ENCODE results near the gene KLHL29. TPM values are rescaled to one million over a fixed set of nuclear protein-coding genes. Genes with fewer than 3 reads are reported as not detected.
"Not testable (repeated sequence)": the region's sequence is repeated elsewhere in the genome, so short reads cannot be mapped to it uniquely, and the experiment has no call there.

Gene KLHL29
- total RNA-seq, 5 donors from 2014 or later (not counting 1 experiment from before 2014, with no cell fraction given), result 1.8 to 6.6 (median 2.5) TPM

GRCh38 chr2:23721454-23721826 lies 336.5 kb downstream of the KLHL29 start:
- Mint-ChIP-seq H3K36me3 (peaks cover 79% of the 10 kb centered on the region), H3K4me3 (no peak overlapping the region), H3K27ac (no peak overlapping the region), H3K27me3 (no peaks in the 10 kb centered on the region), H3K9me3 (peaks cover 8 to 31% (median 15%) of the 10 kb centered on the region in 3 donors), H3K4me1 (peaks cover 0 to 6% (median 0%) of the 10 kb centered on the region in 3 donors)
- DNase-seq, result no peak
- H3K9me3 ChIP-seq, result no peaks in the 10 kb centered on the region
- H3K36me3 ChIP-seq (ENCODE audit: control insufficient read depth in 2 of 2, extremely low read depth in 1 of 2, insufficient read depth in 1 of 2, low read length in 1 of 2), result peaks cover 0 to 13% of the 10 kb centered on the region in 2 donors
- no peak overlapping the region for H3K4me3 ChIP-seq (ENCODE audit: control insufficient read depth in 1 of 2, extremely low read depth in 1 of 2, low read length in 1 of 2)
- no peaks in the 10 kb centered on the region for H3K4me1 ChIP-seq (ENCODE audit: control insufficient read depth in 1 of 2, extremely low read depth in 1 of 2, insufficient read depth in 2 of 2, low read length in 2 of 2)
- no peaks in the 10 kb centered on the region for H3K27me3 ChIP-seq (replicated peaks in 1 of 2; ENCODE audit: control insufficient read depth in 2 of 2, extremely low read depth in 1 of 2, insufficient read depth in 2 of 2, low read length in 1 of 2)
- ChIA-PET CTCF (no interaction called here), POLR2A (no interaction called here)
- H3K27ac ChIP-seq (ENCODE audit: low read length), result no peak overlapping the region
- ATAC-seq (replicated peaks in 1 of 4), result no peak
- WGBS (ENCODE audit: insufficient coverage), result 100% methylated on average over 2 of the region's 2 CpGs

GRCh38 chr2:23722255-23722654 lies 337.3 kb downstream of the KLHL29 start:
- no CpG with 5 or more reads among the region's 3 CpGs for WGBS (ENCODE audit: insufficient coverage)
- no peaks in the 10 kb centered on the region for H3K27me3 Mint-ChIP-seq
- H3K36me3 ChIP-seq (ENCODE audit: control insufficient read depth in 2 of 2, extremely low read depth in 1 of 2, insufficient read depth in 1 of 2, low read length in 1 of 2), result peaks cover 0 to 16% of the 10 kb centered on the region in 2 donors

DNA sequence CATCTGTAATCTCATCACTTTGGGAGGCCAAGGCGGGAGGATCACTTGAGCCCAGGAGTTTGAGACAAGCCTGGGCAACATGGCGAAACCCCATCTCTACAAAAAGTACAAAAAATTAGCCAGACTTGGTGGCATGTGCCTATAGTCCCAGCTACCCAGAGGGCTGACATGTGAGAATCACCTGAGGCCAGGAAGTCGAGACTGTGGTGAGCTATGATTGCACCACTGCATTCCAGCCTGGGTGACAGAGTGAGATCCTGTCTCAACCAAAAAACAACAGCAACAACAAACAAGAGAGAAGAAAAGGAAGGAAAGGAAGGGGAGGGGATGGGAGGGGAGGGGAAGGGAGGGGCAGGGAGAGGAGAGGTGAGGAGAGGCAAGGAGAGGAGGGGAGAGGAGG lies 338.1 kb downstream of the KLHL29 start:
- H3K4me3 Mint-ChIP-seq; H3K27me3 Mint-ChIP-seq; H3K27ac Mint-ChIP-seq; H3K4me1 Mint-ChIP-seq; DNase-seq; H3K9me3 ChIP-seq; H3K4me3 ChIP-seq (ENCODE audit: control insufficient read depth in 1 of 2, extremely low read depth in 1 of 2, low read length in 1 of 2); H3K27ac ChIP-seq (ENCODE audit: low read length); POLR2A ChIA-PET; H3K27me3 ChIP-seq (replicated peaks in 1 of 2; ENCODE audit: control insufficient read depth in 2 of 2, extremely low read depth in 1 of 2, insufficient read depth in 2 of 2, low read length in 1 of 2); CTCF ChIA-PET; ATAC-seq (replicated peaks in 1 of 4); H3K4me1 ChIP-seq (ENCODE audit: control insufficient read depth in 1 of 2, extremely low read depth in 1 of 2, insufficient read depth in 2 of 2, low read length in 2 of 2): not testable (repeated sequence)
- WGBS (ENCODE audit: insufficient coverage), result 100% methylated on average over 1 of the region's 3 CpGs
- peaks cover 8 to 33% (median 15%) of the 10 kb centered on the region in 3 donors for H3K9me3 Mint-ChIP-seq
- peaks cover 0 to 16% of the 10 kb centered on the region in 2 donors for H3K36me3 ChIP-seq (ENCODE audit: control insufficient read depth in 2 of 2, extremely low read depth in 1 of 2, insufficient read depth in 1 of 2, low read length in 1 of 2)
- H3K36me3 Mint-ChIP-seq, result peaks cover 79% of the 10 kb centered on the region

More at GRCh38 chr2:23722255-23722654, 337.3 kb downstream of the KLHL29 start:
- Mint-ChIP-seq H3K4me3 (no peak overlapping the region), H3K4me1 (peaks cover 0 to 6% (median 0%) of the 10 kb centered on the region in 3 donors), H3K27ac (no peak overlapping the region), H3K9me3 (peaks cover 8 to 33% (median 15%) of the 10 kb centered on the region in 3 donors), H3K36me3 (peaks cover 78% of the 10 kb centered on the region)
- POLR2A ChIA-PET, result interaction anchor here in 1 of 2 donors (0.7 kb wide), 1 partner anchor 23 kb away, joined by 4 read pairs; no protein-coding TSS in a partner anchor
- H3K4me1 ChIP-seq (ENCODE audit: control insufficient read depth in 1 of 2, extremely low read depth in 1 of 2, insufficient read depth in 2 of 2, low read length in 2 of 2), result no peaks in the 10 kb centered on the region
- no peak overlapping the region for H3K4me3 ChIP-seq (ENCODE audit: control insufficient read depth in 1 of 2, extremely low read depth in 1 of 2, low read length in 1 of 2)
- H3K27me3 ChIP-seq (replicated peaks in 1 of 2; ENCODE audit: control insufficient read depth in 2 of 2, extremely low read depth in 1 of 2, insufficient read depth in 2 of 2, low read length in 1 of 2), result no peaks in the 10 kb centered on the region
- H3K27ac ChIP-seq (ENCODE audit: low read length), result no peak overlapping the region
- CTCF ChIA-PET, result interaction anchor here in 1 of 2 donors (0.5 kb wide), 1 partner anchor 189 kb away, joined by 4 read pairs; no protein-coding TSS in a partner anchor
- DNase-seq (no peak), ATAC-seq (replicated peaks in 1 of 4) (no peak)
- no peaks in the 10 kb centered on the region for H3K9me3 ChIP-seq

- DNase-seq, result no peak
- H3K27me3 ChIP-seq (replicated peaks in 1 of 2; ENCODE audit: control insufficient read depth in 2 of 2, extremely low read depth in 1 of 2, insufficient read depth in 2 of 2, low read length in 1 of 2), result no peaks in the 10 kb centered on the region
- Mint-ChIP-seq H3K27ac (no peak overlapping the region), H3K27me3 (no peaks in the 10 kb centered on the region), H3K9me3 (peaks cover 0 to 8% (median 3%) of the 10 kb centered on the region in 3 donors), H3K4me3 (no peak overlapping the region), H3K4me1 (peaks cover 0 to 2% (median 0%) of the 10 kb centered on the region in 3 donors), H3K36me3 (peaks cover 65% of the 10 kb centered on the region)
- H3K27ac ChIP-seq (ENCODE audit: low read length), result no peak overlapping the region
- CTCF ChIA-PET, result no interaction called here
- POLR2A ChIA-PET, result no interaction called here
- WGBS (ENCODE audit: insufficient coverage), result 100% methylated on average over 2 of the region's 3 CpGs
- no peaks in the 10 kb centered on the region for H3K4me1 ChIP-seq (ENCODE audit: control insufficient read depth in 1 of 2, extremely low read depth in 1 of 2, insufficient read depth in 2 of 2, low read length in 2 of 2)
- no peaks in the 10 kb centered on the region for H3K9me3 ChIP-seq
- H3K36me3 ChIP-seq (ENCODE audit: control insufficient read depth in 2 of 2, extremely low read depth in 1 of 2, insufficient read depth in 1 of 2, low read length in 1 of 2), result peaks cover 0 to 13% of the 10 kb centered on the region in 2 donors
- no peak overlapping the region for H3K4me3 ChIP-seq (ENCODE audit: control insufficient read depth in 1 of 2, extremely low read depth in 1 of 2, low read length in 1 of 2)
- ATAC-seq (replicated peaks in 1 of 4), result no peak
Measured at GRCh38 chr2:23734416-23734815, 349.4 kb downstream of the KLHL29 start.

GRCh38 chr2:23736783-23737182 lies 351.8 kb downstream of the KLHL29 start:
- H3K4me3 ChIP-seq (ENCODE audit: control insufficient read depth in 1 of 2, extremely low read depth in 1 of 2, low read length in 1 of 2); H3K27me3 ChIP-seq (replicated peaks in 1 of 2; ENCODE audit: control insufficient read depth in 2 of 2, extremely low read depth in 1 of 2, insufficient read depth in 2 of 2, low read length in 1 of 2); CTCF ChIA-PET; ATAC-seq (replicated peaks in 1 of 4); H3K27ac Mint-ChIP-seq; H3K27ac ChIP-seq (ENCODE audit: low read length); H3K4me1 Mint-ChIP-seq; H3K4me3 Mint-ChIP-seq; H3K27me3 Mint-ChIP-seq; H3K9me3 ChIP-seq; H3K4me1 ChIP-seq (ENCODE audit: control insufficient read depth in 1 of 2, extremely low read depth in 1 of 2, insufficient read depth in 2 of 2, low read length in 2 of 2); POLR2A ChIA-PET; DNase-seq; H3K9me3 Mint-ChIP-seq: not testable (repeated sequence)
- WGBS (ENCODE audit: insufficient coverage), result 97% methylated on average over 5 of the region's 9 CpGs
- peaks cover 62% of the 10 kb centered on the region for H3K36me3 Mint-ChIP-seq
- H3K36me3 ChIP-seq (ENCODE audit: control insufficient read depth in 2 of 2, extremely low read depth in 1 of 2, insufficient read depth in 1 of 2, low read length in 1 of 2), result peaks cover 0 to 13% of the 10 kb centered on the region in 2 donors

- no peaks in the 10 kb centered on the region for H3K9me3 ChIP-seq
- no peaks in the 10 kb centered on the region for H3K27me3 ChIP-seq (replicated peaks in 1 of 2; ENCODE audit: control insufficient read depth in 2 of 2, extremely low read depth in 1 of 2, insufficient read depth in 2 of 2, low read length in 1 of 2)
- no peak overlapping the region for H3K27ac ChIP-seq (ENCODE audit: low read length)
- H3K4me1 ChIP-seq (ENCODE audit: control insufficient read depth in 1 of 2, extremely low read depth in 1 of 2, insufficient read depth in 2 of 2, low read length in 2 of 2), result no peaks in the 10 kb centered on the region
- no peak for ATAC-seq (replicated peaks in 1 of 4)
- Mint-ChIP-seq H3K27me3 (no peaks in the 10 kb centered on the region), H3K27ac (no peak overlapping the region), H3K36me3 (peaks cover 41% of the 10 kb centered on the region), H3K4me1 (peaks cover 0 to 10% (median 0%) of the 10 kb centered on the region in 3 donors), H3K9me3 (no peaks in the 10 kb centered on the region), H3K4me3 (no peak overlapping the region)
- ChIA-PET CTCF (no interaction called here), POLR2A (no interaction called here)
- 100% methylated on average over 1 of the region's 8 CpGs for WGBS (ENCODE audit: insufficient coverage)
- peaks cover 0 to 2% of the 10 kb centered on the region in 2 donors for H3K36me3 ChIP-seq (ENCODE audit: control insufficient read depth in 2 of 2, extremely low read depth in 1 of 2, insufficient read depth in 1 of 2, low read length in 1 of 2)
- H3K4me3 ChIP-seq (ENCODE audit: control insufficient read depth in 1 of 2, extremely low read depth in 1 of 2, low read length in 1 of 2), result no peak overlapping the region
- no peak for DNase-seq
Measured at GRCh38 chr2:23745068-23745725, 360.2 kb downstream of the KLHL29 start.
